ENCODE results near the gene ABCA7. TPM values are rescaled to one million over a fixed set of nuclear protein-coding genes. Genes with fewer than 3 reads are reported as not detected.

Gene ABCA7
- total RNA-seq, 1 experiment from 2014 or later: 18.2 TPM

GRCh38 chr19:993361-993830 is 46.5 kb upstream of the ABCA7 start:
- intact Hi-C loops (cut with micrococcal nuclease): no loop called here
- Mint-ChIP-seq H3K4me1 (ENCODE audit: insufficient read depth, unreplicated experiment) (peaks cover 6% of the 10 kb centered on the region), H3K4me3 (ENCODE audit: unreplicated experiment) (no peak overlapping the region), H3K36me3 (ENCODE audit: insufficient read depth, unreplicated experiment) (peaks cover 29% of the 10 kb centered on the region), H3K9me3 (ENCODE audit: unreplicated experiment) (no peaks in the 10 kb centered on the region), H3K27me3 (ENCODE audit: insufficient read depth, unreplicated experiment) (peaks cover 5% of the 10 kb centered on the region), H3K27ac (ENCODE audit: low read depth, unreplicated experiment) (no peak overlapping the region)
- DNase-seq (ENCODE audit: unreplicated experiment): no peak
- POLR2A ChIA-PET: interaction anchor here (1.0 kb wide), 1 partner anchor 9 kb away, joined by 3 read pairs; the partner anchor contains the start of gene WDR18
- CTCF ChIA-PET: no interaction called here
- BruUV-seq (replicated peaks): no TSS peak
- TF ChIP-seq, protein P1, sequence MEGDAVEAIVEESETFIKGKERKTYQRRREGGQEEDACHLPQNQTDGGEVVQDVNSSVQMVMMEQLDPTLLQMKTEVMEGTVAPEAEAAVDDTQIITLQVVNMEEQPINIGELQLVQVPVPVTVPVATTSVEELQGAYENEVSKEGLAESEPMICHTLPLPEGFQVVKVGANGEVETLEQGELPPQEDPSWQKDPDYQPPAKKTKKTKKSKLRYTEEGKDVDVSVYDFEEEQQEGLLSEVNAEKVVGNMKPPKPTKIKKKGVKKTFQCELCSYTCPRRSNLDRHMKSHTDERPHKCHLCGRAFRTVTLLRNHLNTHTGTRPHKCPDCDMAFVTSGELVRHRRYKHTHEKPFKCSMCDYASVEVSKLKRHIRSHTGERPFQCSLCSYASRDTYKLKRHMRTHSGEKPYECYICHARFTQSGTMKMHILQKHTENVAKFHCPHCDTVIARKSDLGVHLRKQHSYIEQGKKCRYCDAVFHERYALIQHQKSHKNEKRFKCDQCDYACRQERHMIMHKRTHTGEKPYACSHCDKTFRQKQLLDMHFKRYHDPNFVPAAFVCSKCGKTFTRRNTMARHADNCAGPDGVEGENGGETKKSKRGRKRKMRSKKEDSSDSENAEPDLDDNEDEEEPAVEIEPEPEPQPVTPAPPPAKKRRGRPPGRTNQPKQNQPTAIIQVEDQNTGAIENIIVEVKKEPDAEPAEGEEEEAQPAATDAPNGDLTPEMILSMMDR (IDR thresholded peaks at IDR 0.05; ENCODE audit: unreplicated experiment): no peak

DNA sequence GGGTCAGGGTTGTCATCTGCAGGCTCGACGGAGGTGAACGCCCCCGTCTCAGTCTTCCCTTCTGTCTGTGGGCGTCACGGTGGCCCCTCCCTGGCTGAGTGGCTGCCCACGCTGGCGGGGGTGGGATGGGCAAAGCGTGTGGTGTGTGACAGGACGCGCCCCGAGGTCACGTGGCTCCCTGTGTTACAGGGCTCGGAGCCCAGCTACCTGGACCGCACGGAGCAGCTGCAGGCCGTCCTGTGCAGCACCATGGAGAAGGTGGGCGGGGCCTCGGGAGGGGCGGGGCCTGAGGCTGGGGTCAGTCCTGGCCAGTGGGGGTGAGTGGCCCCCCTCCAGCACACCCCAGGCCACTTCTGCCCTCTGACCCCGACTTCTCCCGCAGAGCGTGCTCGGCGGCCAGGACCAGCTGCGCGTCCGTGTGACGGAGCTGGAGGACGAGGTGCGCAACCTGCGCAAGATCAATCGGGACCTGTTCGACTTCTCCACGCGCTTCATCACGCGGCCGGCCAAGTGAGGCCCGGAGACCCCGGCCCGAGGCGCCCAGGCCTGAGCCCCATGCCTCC is 46.0 kb upstream of the ABCA7 start:
- no peak for DNase-seq (ENCODE audit: unreplicated experiment)
- no TSS peak for BruUV-seq (replicated peaks)
- ChIA-PET CTCF (no interaction called here), POLR2A (no interaction called here)
- H3K27ac Mint-ChIP-seq (ENCODE audit: low read depth, unreplicated experiment): no peak overlapping the region
- H3K4me3 Mint-ChIP-seq (ENCODE audit: unreplicated experiment): no peak overlapping the region
- peaks cover 6% of the 10 kb centered on the region for H3K4me1 Mint-ChIP-seq (ENCODE audit: insufficient read depth, unreplicated experiment)
- TF ChIP-seq, protein P1 (IDR thresholded peaks at IDR 0.05; ENCODE audit: unreplicated experiment): no peak
- H3K27me3 Mint-ChIP-seq (ENCODE audit: insufficient read depth, unreplicated experiment): peaks cover 10% of the 10 kb centered on the region
- intact Hi-C loops (cut with micrococcal nuclease): no loop called here
- H3K36me3 Mint-ChIP-seq (ENCODE audit: insufficient read depth, unreplicated experiment): peaks cover 24% of the 10 kb centered on the region
- H3K9me3 Mint-ChIP-seq (ENCODE audit: unreplicated experiment): no peaks in the 10 kb centered on the region

DNA sequence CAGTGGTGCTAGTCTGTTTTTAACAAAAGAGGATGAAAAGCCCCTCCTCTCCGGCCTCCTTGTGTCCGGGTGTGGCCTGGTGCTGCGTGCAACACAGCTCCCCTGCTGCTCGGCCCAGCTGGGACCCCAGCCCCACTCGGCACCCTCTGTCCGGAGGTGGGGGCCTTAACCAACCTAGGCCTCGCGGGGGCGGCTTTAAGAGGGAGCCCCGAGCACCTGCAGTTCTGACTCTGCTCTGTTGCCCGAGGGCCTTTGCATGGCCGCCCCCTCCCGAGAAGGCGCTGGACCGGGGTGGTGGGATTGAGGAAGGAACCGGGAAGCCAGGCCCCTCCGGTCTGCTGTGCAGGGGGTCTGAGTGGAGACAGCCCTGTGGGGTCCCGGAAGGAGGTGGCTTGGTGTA is 45.4 kb upstream of the ABCA7 start:
- TF ChIP-seq, protein P1 (IDR thresholded peaks at IDR 0.05; ENCODE audit: unreplicated experiment): no peak
- no TSS peak for BruUV-seq (replicated peaks)
- no peak overlapping the region for H3K27ac Mint-ChIP-seq (ENCODE audit: low read depth, unreplicated experiment)
- ChIA-PET CTCF (no interaction called here), POLR2A (no interaction called here)
- peaks cover 23% of the 10 kb centered on the region for H3K36me3 Mint-ChIP-seq (ENCODE audit: insufficient read depth, unreplicated experiment)
- intact Hi-C loops (cut with micrococcal nuclease): no loop called here
- no peak for DNase-seq (ENCODE audit: unreplicated experiment)
- no peak overlapping the region for H3K4me3 Mint-ChIP-seq (ENCODE audit: unreplicated experiment)
- H3K27me3 Mint-ChIP-seq (ENCODE audit: insufficient read depth, unreplicated experiment): peaks cover 16% of the 10 kb centered on the region
- H3K9me3 Mint-ChIP-seq (ENCODE audit: unreplicated experiment): no peaks in the 10 kb centered on the region
- H3K4me1 Mint-ChIP-seq (ENCODE audit: insufficient read depth, unreplicated experiment): peaks cover 6% of the 10 kb centered on the region

DNA sequence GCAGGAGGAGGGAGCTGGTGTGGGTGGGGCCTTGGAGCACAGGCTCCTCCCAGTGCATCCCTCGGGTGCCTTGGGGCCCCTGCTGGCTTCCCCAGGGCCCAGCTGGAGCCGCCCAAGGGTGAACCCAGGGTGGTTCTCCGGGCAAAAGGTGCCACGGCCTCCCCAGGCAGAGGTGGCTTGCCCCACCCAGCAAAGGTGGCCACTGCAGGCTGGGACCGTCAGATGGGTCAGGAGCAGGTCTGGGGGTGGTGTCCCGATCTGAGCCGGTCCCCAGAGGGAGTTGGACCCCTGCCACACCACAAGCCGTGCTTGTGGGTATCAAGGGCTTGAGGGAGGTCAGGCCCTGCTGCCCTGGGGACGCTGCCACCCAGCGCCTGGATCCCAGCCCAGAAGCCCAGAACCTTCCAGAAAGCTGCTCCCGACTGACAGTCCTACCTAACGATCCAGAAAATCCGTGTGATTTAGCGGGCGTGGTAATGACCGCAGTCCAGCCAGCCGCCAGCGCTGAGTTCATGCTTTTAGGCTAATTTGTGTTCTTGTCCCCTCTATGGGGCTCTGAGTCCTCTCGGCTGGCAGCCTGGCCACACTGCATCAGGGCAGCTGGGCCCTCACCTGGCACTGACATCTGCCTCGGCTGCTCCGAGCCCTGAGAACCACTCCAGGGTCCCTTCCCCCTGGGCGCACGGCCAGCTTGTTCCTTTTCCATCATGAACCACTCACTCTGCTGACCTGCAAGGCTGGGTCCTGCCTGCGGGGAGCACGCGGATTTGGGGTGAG is 44.7 kb upstream of the ABCA7 start:
- TF ChIP-seq, protein P1 (IDR thresholded peaks at IDR 0.05; ENCODE audit: unreplicated experiment): no peak
- CTCF ChIA-PET: no interaction called here
- intact Hi-C loops (cut with micrococcal nuclease): no loop called here
- Mint-ChIP-seq H3K9me3 (ENCODE audit: unreplicated experiment) (no peaks in the 10 kb centered on the region), H3K27me3 (ENCODE audit: insufficient read depth, unreplicated experiment) (peaks cover 17% of the 10 kb centered on the region), H3K36me3 (ENCODE audit: insufficient read depth, unreplicated experiment) (peaks cover 17% of the 10 kb centered on the region), H3K4me3 (ENCODE audit: unreplicated experiment) (no peak overlapping the region), H3K27ac (ENCODE audit: low read depth, unreplicated experiment) (no peak overlapping the region), H3K4me1 (ENCODE audit: insufficient read depth, unreplicated experiment) (peaks cover 6% of the 10 kb centered on the region)
- no peak for DNase-seq (ENCODE audit: unreplicated experiment)
- no TSS peak for BruUV-seq (replicated peaks)
- POLR2A ChIA-PET: interaction anchor here (1.0 to 3.9 kb wide), 3 partner anchors 9 to 44 kb away, joined by 5 to 32 read pairs (median 5); partner anchors contain the start of gene WDR18

Measured in MCF 10A (cell line).